Activated naive CD4-positive, alpha-beta T cell treated with anti-CD3 and anti-CD28 coated beads, Interleukin-2, amount 50 U/mL, for 16 hours (primary cell): ENCODE results near the gene CCL19.

Experiments used
- DNase-seq: peaks from one replicate; pipeline ENCODE4 v3.0.0-alpha.2; 2020

CCL19 gene

GRCh38 chr9:34693560-34693959 lies 2.5 kb upstream of the CCL19 start:
- no peak for DNase-seq

DNA sequence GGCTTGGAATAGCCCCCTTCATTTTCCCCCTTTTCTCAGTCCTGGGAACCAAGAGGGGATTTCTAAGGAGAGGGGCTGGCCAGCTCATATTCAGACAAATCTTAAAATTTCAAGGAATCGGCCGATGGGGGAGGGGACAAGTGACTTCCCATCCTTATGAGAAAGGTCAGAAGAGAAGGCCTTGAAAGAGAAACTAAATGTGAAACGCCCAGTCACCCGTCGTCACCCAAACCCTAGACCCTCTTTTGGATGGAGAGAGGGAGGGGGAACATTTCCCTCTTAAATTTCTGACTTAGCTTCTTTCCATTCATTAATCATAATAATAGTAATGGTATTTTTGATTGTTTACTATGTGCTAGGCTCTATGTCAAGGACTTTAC lies 850 bp upstream of the CCL19 start:
- DNase-seq: no peak

- no peak for DNase-seq
These were observed 1.6 kb downstream of the CCL19 start for GRCh38 chr9:34689512-34689911.

DNA sequence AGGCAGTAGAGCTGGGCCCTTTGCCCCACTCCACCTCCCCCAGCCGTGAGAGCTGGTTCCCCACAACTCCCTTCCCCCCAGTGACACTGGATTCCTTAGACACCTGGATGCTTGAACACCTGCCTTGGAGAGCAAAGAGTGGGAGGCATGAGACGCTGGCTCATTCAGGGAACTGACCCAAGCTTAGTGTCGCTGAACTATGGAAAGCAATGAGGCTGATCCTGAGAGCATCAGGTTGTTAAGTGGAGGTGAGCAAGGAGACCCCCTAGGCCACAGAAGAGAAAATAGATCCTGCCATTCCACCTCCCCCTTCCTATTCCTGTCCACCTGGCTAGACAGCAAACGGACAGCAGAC lies 2.0 kb downstream of the CCL19 start:
- DNase-seq: no peak

- no peak for DNase-seq
These were observed 2.6 kb downstream of the CCL19 start for GRCh38 chr9:34688329-34689115.

- DNase-seq: no peak
These were observed 3.6 kb downstream of the CCL19 start for GRCh38 chr9:34687276-34688030.

- no peak for DNase-seq
These were observed 4.3 kb downstream of the CCL19 start for GRCh38 chr9:34686732-34687131.

GRCh38 chr9:34686231-34686630 lies 4.8 kb downstream of the CCL19 start:
- no peak for DNase-seq

GRCh38 chr9:34685591-34685990 lies 5.5 kb downstream of the CCL19 start:
- no peak for DNase-seq

GRCh38 chr9:34684816-34685215 lies 6.3 kb downstream of the CCL19 start:
- no peak for DNase-seq

- DNase-seq: peak; percentile 33
These were observed 6.9 kb downstream of the CCL19 start for GRCh38 chr9:34684145-34684544.

- no peak for DNase-seq
These were observed 15.2 kb downstream of the CCL19 start for GRCh38 chr9:34675869-34676268.

DNA sequence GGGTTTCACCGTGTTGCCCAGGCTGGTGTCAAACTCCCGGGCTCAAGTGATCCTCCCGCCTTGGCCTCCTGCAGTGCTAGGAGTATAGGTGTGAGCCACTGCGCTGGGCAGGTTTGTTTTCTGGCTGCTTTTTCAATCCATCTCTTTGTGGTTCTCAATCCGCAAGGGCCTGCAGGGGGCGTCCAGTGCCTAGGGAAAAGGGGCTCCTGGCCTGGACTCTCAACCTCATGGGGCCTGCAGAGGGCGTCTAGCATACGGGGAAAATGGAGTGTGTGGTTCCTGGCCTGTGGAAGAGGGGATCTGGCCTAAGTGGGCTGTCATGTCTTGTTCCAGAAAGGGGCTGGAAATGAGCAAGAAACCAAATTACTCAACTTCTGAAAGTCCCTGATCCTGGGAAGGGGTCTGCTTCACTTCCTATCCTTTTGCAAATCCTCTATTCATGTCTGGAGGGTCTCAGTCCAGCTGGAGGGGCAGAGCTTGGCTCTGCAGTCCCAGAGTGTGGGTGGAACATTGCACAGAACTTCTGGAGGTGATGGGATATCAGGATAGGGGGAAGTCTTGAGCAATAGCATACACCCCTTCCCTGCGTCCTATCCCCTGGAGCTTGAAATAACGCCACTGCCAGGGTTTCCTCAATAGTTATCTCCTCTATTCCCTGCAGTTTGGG lies 15.9 kb downstream of the CCL19 start:
- DNase-seq: peak; percentile 63

DNA sequence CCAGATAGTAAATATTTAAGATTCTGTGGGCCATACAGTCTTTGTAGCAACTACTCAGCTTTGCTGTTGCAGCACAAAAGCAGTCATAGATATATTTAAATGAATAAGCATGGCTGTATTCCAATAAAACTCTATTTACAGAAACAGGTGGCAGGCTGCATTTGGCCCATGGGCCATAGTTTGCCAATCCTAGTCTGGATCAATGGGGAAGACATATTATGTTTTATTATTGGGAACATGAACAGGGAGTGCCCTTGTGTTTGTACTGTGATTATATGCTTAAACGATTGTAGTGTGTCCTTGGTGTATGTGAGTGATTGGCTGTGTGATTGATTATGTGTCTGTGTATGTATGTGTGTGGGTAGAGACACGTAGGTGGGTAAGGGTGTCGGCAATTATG lies 16.6 kb downstream of the CCL19 start:
- no peak for DNase-seq

GRCh38 chr9:34671307-34671706 lies 19.8 kb downstream of the CCL19 start:
- DNase-seq: no peak

GRCh38 chr9:34669809-34670562 lies 21.1 kb downstream of the CCL19 start:
- no peak for DNase-seq

DNA sequence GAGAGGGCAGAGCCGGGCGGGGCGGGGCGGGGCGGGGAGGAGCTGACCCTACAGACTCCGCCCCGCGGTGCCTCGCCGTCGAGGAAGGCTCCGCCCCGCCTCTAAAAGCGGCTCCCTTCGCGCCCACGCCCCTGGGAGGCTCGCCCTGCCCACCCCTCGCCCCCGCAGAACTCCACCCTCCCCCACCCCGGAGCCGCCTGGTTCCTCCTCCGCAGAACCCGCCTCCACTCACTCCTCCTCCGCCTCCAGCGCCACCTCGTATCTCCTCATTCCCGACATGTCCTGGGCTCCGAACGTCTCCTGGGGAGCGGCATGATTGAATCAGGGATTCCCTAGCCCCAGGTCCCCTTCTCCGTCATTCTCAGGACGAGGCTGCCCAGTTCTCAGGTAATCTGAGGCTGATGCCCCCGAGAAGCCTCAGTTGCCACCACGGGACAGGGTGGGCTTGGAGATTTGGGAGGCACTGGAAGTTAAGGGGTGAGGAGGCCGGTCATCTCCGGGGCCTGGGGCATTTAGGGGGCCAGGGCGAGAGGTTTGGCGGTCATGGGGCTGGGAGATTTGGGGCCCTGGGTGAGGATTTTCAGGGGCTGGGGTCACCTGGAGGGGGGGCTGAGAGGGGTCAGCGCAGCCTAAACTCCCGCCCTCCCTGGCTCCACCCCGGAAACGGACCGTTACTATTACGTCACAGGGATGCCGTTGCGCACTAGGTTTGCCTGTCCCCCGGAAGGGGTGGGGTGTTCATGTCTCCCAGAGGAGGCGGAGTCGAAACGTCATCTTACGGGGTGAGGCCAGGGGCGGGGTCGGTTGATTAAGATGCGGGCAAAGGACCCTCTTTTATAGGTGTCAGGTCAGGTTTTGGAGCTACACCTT lies 25.5 kb downstream of the CCL19 start:
- peak; percentile 79 for DNase-seq

- no peak for DNase-seq
These were observed 26.1 kb downstream of the CCL19 start for GRCh38 chr9:34665067-34665380.

DNA sequence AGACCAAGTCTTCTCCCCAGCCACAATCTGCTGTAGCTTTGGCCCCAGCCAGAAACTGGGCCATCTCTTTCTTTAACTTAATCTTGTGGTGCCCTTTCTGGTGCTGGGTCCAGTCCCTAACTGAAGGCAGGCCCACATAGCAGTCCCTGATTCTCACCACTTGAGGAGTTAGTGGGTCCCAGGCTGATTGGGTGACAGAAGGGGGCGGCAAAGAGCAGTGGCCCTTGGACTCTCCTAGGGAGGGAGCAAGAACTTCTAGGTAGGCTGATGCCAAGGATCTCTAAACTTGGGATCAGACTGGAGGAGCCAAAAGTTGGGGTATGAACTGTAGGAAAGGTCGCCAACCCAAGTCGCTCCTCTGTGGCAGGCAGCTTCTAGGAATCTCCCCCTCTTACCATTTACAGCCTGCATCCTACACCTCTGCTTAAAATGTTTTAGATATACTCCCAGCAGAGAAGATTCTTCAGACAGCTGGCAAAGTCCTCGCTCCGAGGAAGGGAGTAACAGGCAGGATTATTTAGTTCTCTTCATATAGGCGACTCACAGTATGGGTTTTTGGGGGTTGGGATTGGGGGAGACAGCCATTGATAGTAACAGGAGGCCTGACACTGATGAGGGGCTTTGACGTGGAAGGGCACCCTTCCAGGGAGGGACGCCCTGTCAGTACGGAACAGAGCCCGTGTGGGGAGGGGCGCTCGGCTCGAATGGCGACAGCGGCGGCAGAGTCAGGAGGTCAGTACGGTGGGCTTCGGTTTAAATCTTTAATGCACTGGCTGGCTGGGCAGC lies 26.6 kb downstream of the CCL19 start:
- peak; percentile 62 for DNase-seq

- no peak for DNase-seq
These were observed 27.8 kb downstream of the CCL19 start for GRCh38 chr9:34663303-34663605.

DNA sequence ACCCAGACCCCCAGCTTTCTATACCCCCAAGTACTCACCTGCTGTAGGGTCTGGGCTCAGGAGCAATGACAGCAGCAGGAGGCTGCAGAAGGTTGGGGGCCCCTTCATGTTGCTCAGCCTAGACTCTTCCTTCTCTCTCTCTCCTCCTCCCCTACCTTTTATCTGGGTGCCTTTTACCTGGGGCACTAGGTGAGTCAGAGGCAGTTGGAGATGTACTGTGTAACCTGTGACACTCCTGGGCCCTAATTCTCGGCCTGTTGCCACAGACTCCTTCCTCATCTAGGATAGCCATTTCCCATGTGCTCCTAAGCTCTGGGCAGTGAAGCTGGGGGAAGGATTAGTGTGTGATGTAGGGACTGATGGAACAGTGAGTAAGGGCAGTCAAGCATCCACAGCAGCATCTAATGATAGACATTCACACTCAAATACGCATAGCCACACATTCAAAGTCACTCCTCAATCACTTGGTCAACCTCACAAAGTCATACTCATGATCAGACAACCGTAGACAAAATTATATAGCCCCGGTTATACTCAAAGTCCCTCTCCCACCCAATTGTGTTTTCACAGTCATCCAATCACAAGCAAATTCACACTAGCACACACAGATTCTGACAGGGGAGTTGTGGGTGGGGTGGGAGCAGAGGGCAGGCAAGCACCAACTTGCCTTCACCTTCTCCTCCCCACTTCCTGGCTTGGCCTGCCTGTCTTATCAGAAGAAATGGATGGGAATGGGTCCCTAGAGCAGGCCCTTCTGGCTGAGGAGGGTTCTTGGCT lies 28.4 kb downstream of the CCL19 start, which contains the start of gene CCL27:
Gene CCL27, minus strand, starts transcription at position 132 of the 777 bp plus-strand sequence. Its CDS starts 24 bp downstream, at position 108.
- no peak for DNase-seq
